WI38 (cell line): Measurements from ENCODE around the gene TRIM71.
"Not testable (repeated sequence)": the region's sequence is repeated elsewhere in the genome, so short reads cannot be mapped to it uniquely, and the experiment has no call there.

Experiments
- H3K4me3 ChIP-seq: 2 replicates; pipeline ENCODE4 v1.5.1; 2011; ENCODE audit warnings: low read depth, mild to moderate bottlenecking, control low read depth, low read length
- TF ChIP-seq, protein P1 (sequence below): IDR thresholded peaks from 2 replicates; pipeline ENCODE4 v1.5.1; 2012; ENCODE audit warnings: low read depth, mild to moderate bottlenecking, control low read depth, low read length

TRIM71 gene

DNA sequence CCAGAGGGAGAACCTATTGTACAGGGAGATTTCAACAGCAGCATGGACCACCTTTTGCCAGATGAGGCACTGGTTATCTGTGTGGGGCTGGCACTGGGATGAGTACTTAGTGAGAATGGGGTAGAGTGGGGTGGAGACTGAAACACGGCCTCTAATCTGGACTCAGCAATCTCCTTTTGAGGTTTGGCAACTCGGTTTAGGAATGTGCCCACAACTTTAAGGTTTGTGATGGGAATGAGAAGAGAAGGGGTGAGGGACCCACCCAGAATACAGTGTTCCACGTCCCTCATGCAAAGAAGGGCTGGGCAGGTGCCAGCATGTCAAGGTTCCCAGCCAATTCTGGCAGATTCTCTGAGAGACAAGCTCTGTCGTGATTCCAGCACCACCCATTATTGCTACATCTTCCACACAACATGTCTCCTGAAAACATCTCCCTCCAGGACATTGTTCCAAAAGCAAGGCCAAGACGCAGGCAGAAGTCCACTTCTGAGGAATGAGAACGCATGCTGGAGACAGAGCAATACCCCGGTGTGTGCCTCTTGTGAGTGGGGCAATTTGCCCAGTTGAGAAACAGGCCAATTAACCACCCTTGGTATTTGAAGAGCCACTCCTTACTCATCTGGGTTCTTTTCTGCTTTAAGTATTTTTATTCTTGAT is 96.1 kb downstream of the TRIM71 start:
- TF ChIP-seq, protein P1, sequence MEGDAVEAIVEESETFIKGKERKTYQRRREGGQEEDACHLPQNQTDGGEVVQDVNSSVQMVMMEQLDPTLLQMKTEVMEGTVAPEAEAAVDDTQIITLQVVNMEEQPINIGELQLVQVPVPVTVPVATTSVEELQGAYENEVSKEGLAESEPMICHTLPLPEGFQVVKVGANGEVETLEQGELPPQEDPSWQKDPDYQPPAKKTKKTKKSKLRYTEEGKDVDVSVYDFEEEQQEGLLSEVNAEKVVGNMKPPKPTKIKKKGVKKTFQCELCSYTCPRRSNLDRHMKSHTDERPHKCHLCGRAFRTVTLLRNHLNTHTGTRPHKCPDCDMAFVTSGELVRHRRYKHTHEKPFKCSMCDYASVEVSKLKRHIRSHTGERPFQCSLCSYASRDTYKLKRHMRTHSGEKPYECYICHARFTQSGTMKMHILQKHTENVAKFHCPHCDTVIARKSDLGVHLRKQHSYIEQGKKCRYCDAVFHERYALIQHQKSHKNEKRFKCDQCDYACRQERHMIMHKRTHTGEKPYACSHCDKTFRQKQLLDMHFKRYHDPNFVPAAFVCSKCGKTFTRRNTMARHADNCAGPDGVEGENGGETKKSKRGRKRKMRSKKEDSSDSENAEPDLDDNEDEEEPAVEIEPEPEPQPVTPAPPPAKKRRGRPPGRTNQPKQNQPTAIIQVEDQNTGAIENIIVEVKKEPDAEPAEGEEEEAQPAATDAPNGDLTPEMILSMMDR: no peak
- no peak overlapping the region for H3K4me3 ChIP-seq

DNA sequence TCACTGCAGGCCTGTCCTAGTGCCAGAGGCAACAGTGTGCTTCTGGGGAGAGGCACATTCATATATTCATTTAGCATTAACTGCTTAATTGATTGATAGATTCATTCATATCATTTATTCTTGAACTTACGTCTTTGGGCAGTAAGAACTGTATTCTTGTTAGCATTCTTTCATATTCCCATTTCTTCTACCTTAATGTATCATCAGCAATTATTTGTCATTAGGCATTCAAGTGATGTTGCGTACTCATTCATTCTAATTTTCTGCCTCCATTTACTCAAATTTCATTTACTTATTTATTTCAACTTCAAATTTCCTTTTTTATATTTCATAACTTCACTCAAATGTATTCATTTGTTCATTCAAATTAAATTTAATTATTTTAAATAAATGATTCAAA is 102.1 kb downstream of the TRIM71 start:
- TF ChIP-seq, protein P1: no peak
- no peak overlapping the region for H3K4me3 ChIP-seq

DNA sequence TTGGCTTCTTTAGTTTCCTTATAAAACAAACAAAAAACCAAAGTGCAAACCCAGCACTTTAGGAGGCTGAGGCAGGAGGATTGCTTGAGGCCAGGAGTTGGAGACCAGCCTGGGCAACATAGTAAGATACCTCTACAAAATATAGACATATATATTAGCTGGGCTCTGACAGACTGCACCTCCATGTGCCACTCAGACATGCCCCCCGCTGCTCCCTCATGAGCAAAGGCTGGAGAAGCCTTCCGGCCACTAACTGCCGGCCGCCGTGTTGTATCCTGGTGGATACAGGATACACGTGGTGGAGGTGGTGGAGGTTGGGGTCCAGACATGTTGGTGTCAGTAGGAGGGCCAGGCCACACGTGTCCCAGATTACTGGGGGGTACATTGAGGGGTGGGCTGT is 104.3 kb downstream of the TRIM71 start:
- TF ChIP-seq, protein P1: no peak
- no peak overlapping the region for H3K4me3 ChIP-seq

DNA sequence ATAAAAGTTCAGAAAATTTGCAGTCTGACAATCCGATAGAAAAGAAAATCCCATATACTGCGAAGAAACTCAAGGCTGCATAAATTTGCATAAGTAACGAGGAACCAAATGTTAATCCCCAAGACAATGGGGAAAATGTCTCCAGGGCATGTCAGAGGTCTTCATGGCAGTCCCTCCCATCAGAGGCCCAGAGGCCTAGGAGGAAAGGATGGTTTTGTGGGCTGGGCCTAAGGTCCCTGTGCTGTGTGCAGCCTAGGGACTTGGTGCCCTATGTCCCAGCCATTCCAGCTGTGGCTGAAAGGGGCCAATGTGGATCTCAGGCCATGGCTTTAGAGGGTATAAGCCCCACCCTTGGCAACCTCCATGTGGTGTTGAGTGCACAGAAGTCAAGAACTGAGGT is 112.4 kb downstream of the TRIM71 start:
- H3K4me3 ChIP-seq: no peak overlapping the region
- TF ChIP-seq, protein P1: no peak

DNA sequence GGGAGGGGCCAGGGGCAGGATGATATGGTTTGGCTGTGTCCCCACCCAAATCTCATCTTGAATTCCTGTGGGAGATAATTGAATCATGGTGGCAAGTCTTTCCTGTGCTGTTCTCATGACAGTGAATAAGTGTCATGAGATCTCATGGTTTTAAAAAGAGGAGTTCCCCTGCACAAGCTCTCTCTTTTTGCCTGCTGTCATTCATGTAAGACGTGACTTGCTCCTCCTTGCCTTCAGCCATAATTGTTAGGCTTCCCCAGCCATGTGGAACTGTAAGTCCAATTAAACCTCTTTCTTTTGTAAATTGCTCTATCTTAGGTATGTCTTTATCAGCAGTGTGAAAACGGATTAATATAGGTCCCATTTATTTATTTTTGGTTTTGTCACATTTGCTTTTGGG is 113.5 kb downstream of the TRIM71 start:
- not testable (repeated sequence) for H3K4me3 ChIP-seq

DNA sequence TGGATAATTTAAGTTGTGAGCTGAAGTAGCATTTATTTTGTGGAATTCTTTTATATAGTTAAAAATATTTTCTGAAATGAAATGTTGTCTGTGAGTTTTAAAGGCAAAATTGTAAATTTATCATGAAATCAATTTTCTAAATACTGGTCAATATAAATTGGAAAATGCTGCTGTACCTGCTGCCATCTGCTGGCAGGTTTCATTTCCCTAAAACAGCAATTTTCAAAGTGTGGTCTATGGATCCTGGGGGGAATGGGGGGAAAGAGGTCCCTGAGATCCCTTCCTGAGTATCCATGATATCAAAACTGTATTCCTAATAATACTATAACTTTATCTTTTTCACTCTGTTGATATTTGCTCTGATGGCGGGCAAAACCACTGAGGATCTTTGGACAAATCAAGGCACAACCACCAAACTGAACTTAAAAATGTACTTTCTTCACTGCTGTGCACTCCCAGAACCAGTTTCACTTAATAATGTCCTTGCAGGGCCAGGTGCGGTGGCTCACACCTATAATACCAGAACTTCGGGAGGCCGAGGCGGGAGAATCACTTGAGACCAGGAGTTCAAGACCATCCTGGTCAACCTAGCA is 116.4 kb downstream of the TRIM71 start:
- TF ChIP-seq, protein P1: peak; percentile 59

DNA sequence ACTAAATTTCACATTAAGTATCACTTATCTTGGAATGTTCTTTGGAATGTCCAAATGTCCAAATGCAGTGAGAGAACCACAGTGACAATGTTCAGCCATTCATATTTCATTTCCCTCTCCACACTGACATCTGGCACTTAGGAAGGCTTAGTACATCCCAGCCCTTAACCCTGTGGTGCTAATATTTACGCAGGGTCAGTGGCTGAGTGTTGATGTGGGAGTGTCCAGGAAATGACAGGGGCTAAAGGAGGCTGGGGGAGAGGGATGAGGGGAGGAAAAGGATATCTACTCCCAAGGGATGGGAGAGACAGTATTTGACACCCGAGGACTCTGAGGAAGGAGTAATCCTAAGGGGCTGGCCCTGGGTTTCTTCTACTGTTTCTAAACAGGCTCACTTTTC is 119.5 kb downstream of the TRIM71 start:
- TF ChIP-seq, protein P1: no peak
- H3K4me3 ChIP-seq: no peak overlapping the region

More for the DNA sequence above, 116.4 kb downstream of the TRIM71 start:
- no peak overlapping the region for H3K4me3 ChIP-seq

DNA sequence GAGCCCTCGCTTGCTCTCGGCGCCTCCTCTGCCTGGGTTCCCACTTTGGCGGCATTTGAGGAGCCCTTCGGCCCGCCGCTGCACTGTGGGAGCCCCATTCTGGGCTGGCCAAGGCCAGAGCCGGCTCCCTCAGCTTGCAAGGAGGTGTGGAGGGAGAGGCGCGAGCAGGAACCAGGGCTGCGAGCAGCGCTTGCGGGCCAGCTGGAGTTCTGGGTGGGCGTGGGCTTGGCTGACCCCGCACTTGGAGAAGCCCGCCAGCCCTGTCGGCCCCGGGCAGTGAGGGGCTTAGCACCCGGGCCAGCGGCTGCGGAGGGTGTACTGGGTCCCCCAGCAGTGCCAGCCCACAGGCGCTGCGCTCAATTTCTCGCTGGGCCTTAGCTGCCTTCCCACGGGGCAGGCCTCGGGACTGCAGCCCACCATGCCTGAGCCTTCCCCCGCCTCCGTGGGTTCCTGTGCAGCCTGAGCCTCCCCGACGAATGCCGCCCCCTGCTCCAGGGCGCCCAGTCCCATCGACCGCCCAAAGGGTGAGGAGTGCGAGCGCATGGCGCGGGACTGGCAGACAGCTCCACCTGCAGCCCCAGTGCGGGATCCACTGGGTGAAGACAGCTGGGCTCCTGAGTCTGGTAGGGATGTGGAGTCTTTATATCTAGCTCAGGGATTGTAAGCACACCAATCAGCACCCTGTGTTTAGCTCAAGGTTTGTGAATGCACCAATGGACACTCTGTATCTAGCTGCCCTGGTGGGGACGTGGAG is 121.9 kb downstream of the TRIM71 start:
- H3K4me3 ChIP-seq: not testable (repeated sequence)
